ENCODE data around the gene FSTL4. TPM values are rescaled to one million over a fixed set of nuclear protein-coding genes. Genes with fewer than 3 reads are reported as not detected.

FSTL4 gene
- polyA plus RNA-seq, 3 donors from 2014 or later: not detected

DNA sequence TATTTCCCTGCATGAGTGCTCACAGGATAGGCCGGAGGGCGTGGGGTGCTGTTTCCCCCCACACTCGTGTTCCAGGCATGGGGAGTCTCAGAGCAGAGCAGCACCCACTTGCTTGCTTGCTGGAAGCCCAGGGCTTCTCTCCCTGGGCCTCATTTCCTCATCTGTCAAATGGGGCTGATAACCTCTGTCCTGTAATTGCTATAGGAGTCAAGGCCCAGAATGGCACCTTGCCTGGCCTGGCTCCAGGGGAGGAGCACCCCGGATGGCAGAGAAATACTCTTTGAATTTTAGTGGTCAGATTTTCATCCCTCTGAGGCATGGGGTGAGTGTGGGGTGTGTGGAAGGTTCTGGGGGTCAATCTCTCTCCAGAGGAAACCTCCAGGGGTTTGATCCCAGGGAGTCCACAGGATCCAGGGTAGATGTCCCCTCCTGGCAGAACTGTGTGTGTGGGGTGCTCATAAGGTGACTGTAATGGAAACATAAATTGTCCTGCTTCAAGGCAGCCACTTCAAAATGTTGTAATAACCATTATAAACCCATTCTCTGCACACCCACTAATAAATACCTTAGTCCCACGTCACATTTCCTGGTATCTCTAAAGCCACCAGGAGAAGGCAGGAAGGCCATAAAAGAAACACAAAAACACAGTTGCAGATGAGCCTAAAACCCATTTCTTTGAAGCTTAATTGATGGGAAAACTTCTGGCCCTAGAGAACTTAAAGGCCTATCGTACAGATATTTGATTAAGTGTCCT is 272.2 kb downstream of the FSTL4 start:
- H3K4me3 Mint-ChIP-seq: no peak overlapping the region
- no peak for DNase-seq
- H3K27ac Mint-ChIP-seq: no peak overlapping the region
- peaks cover 0 to 8% (median 3%) of the 10 kb centered on the region in 3 donors for H3K27me3 Mint-ChIP-seq (ENCODE audit: low read depth in 3 of 3)
- no peaks in the 10 kb centered on the region for H3K4me1 Mint-ChIP-seq
- no peaks in the 10 kb centered on the region for H3K36me3 Mint-ChIP-seq
- no peaks in the 10 kb centered on the region for H3K9me3 Mint-ChIP-seq

DNA sequence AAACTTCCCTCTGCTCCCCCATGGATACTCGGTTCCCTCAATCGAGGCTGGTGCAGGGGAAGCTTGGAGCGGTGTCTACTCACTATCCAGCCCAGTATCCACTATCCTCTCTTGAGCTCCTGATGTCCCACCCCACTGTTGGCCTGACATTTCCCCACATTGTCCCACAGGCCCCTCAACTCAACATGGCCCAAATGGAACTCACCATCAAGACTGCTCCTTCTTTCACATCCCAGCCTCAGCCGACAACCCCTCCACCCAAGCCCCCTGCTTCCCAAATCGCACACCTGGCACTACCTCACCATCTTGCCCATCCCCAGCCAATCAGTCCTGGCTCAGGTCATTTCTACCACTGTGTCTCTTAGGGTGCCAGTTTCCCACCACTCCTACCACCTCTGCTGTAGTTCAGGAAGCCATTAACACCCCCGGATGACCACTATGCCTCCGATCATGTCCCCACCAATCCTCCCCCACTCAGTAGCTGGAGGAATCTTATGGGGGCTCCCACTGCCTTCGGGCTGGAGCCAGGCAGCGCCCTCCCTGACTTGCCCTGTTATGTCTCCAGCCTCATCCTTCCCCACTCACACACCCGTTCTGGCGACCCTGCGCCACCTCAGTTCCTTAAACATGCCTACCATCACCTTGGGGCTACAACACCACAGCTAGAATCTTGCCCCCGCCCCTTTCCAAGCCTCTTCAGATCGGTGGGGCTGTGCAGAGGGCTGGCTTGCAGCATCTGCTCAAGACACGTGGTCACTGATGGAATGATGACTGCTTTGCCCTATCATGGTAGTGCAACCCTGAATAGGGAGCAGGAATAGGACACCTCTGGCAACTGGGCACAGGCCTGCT is 273.6 kb downstream of the FSTL4 start:
- Mint-ChIP-seq H3K27ac (no peak overlapping the region), H3K4me1 (no peaks in the 10 kb centered on the region)
- DNase-seq: no peak

DNA sequence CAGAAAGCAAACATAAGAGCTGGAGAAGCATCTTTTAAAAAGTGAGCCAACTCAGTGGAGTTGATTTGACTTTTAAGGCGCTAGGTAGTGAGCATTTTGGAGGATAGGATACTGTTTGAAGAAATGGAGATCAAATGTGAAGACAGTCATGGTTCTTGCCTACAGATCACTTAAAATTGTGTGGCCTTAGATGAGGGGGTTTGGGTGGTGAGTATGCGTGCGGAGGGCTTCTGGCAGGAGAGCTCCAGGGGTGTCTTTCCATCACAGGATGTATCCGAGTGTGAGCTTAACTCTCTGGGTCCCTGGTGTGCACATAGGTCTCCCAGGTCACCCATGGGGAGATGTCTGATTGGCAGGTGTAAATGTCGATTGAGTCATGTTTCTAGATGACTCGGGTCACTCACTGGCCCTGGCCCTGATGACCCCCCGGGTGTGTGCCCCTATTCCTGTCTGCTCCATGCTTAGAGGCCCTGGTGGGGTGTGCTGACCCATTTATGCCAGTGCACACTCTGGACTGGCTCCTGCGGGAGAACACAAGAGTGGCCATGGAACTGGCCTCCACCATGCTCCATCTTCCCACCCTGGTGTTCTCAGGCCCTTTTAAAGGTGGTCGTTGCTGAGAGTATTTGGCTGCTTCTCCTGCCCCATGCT is 274.4 kb downstream of the FSTL4 start:
- Mint-ChIP-seq H3K27ac (no peak overlapping the region), H3K9me3 (no peaks in the 10 kb centered on the region), H3K27me3 (ENCODE audit: low read depth in 3 of 3) (peaks cover 2 to 5% (median 4%) of the 10 kb centered on the region in 3 donors), H3K4me3 (no peak overlapping the region), H3K36me3 (no peaks in the 10 kb centered on the region), H3K4me1 (no peaks in the 10 kb centered on the region)
- DNase-seq: no peak

More for the DNA sequence above, 273.6 kb downstream of the FSTL4 start:
- Mint-ChIP-seq H3K9me3 (no peaks in the 10 kb centered on the region), H3K4me3 (no peak overlapping the region), H3K36me3 (no peaks in the 10 kb centered on the region), H3K27me3 (ENCODE audit: low read depth in 3 of 3) (peaks cover 2 to 4% (median 3%) of the 10 kb centered on the region in 3 donors)

DNA sequence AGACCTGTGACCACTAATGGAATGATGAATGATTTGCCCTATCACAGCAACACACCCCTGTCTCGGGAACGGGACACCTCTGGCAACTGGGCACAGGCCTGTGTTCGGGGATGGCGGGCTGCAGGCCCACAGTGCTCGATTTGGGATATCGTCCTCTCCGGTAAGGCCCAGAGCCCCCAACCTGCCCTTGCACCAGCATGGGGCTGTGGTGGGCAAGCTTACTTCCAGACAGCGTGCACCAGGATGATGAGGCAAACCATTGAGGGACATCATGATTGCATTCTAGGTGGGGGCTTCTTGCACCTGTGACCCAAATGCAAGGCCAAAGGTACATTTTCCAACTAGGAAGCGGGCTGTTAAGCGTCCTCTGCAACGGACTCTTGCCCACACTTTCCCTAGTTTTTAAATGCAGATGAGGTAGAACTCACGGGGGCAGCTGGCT is 275.4 kb downstream of the FSTL4 start:
- Mint-ChIP-seq H3K27ac (no peak overlapping the region), H3K9me3 (no peaks in the 10 kb centered on the region), H3K36me3 (no peaks in the 10 kb centered on the region), H3K4me1 (no peaks in the 10 kb centered on the region), H3K4me3 (no peak overlapping the region), H3K27me3 (ENCODE audit: low read depth in 3 of 3) (peaks cover 2 to 5% (median 4%) of the 10 kb centered on the region in 3 donors)
- no peak for DNase-seq

DNA sequence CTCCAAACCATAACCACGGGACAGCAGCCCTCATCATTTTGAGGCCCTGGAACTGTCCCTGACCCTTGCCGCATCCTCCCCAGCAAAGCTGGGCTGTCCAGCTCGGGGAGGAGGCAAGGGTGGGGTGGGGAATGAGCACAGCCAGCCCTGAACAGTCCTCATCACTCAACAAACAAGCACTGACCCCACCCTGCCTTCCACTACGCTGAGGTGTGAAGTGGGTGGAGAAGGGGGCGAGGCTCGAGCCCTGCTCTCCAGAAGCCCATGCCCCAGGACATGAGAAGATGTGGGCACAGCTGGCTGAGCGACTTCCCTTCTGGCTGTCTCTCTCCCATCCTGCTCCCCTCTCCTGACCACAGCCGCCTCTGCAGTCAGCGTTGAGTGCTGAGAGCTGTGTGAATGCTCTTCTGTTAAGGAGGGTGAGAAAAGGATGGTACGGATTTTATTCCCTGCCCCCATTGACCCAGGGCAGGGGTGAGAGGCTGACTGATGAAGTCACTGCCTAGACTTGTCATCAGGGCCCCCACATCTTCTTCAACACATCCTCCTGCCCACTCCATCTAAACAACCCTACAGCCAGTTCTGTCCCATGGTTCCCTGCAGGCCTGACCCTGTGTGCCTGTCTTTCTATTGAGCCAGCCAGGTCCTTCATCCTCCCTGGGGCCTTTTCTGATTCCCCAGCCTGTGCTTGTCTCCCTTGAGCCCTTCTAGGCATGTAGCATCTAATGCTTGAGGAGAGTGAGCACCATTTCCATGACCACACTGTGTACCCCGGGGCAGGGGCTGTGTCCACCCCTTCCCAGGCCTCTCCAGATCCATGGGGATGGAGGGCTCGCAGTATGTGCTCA is 276.0 kb downstream of the FSTL4 start:
- Mint-ChIP-seq H3K4me3 (no peak overlapping the region), H3K36me3 (no peaks in the 10 kb centered on the region), H3K4me1 (no peaks in the 10 kb centered on the region), H3K9me3 (no peaks in the 10 kb centered on the region), H3K27me3 (ENCODE audit: low read depth in 3 of 3) (peaks cover 2 to 4% (median 3%) of the 10 kb centered on the region in 3 donors), H3K27ac (no peak overlapping the region)
- DNase-seq: no peak

DNA sequence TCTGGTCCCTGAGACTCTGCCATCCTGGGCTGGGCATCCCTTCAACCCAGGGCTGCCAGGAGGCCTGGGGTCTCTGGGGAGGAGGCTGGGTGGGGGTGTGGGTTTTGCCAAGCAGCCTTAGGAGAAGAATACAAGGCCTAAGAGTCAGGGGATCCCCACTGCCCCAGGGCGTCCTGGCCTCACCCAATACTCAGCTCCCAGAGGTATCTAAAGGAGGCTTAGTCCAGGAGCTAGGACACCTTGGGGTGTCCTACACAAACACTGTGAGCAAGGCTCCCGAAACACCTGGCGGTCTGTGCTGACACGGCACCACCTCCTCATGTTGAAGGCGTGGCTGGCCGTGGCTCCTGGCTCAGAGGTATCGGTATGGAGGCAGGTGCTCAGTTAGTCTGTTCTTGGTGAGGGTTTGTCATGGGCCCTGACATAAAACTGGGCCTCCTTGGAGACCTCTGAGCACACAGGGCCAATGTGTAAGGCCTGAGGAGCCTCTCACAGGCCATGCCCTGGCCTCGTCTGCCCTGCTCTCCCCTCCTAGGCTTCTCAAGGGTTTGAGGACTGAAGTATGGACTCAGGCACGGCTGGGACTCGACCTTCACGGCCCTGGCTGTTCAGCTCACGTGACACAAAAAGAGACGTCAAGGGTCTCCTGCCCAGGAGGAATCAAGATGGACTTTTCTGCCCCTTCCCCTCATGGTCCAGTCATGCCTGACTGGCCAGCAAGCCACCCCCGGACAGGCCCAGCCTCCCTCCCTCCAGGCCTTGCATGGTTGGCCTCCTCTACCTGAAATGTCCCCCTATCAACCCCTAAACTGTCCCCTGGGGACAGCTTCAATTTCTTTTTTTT is 277.3 kb downstream of the FSTL4 start:
- H3K9me3 Mint-ChIP-seq: no peaks in the 10 kb centered on the region
- H3K27me3 Mint-ChIP-seq (ENCODE audit: low read depth in 3 of 3): peaks cover 2 to 4% (median 2%) of the 10 kb centered on the region in 3 donors
- H3K27ac Mint-ChIP-seq: no peak overlapping the region
- no peaks in the 10 kb centered on the region for H3K4me1 Mint-ChIP-seq
- no peak overlapping the region for H3K4me3 Mint-ChIP-seq
- no peaks in the 10 kb centered on the region for H3K36me3 Mint-ChIP-seq
- no peak for DNase-seq

DNA sequence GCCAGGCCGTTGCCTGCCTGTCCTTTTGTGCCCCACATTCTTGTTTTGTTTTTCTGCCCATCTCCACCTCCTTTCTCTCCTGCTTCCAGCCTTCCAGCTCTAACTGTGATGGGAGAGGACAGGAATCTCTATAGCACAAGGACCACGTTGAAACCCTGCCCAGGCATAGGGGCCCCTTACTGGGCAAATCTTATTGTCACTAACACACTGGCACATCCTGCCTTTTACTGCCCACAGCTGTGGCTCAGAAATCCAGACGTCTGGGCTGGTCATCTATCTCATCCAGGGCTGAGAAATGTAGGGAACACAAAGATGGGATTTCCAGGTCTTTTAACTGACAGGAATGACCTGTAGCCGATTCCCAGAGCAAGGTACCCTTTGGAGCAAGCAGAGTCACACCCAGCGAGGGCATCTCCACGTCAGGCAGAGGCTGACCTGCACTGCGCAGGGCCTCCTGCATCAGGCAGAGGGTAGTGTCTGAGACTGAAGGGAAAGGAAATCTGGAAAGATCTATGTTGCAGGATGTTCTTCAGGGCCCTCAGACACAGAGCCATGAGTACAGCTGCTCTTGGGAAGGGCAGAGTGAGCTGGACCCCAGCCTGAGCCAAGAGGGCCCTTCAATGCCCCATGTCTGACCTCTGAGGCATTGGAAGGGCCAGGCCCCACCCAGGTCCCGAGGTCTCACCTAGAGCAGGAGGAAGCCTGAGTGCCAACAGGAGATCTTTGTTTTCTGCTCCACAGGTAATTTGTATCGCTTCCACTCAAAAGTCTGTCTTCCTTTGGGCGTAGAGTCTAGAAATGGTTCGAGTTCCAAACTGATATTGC is 278.8 kb downstream of the FSTL4 start:
- Mint-ChIP-seq H3K36me3 (no peaks in the 10 kb centered on the region), H3K9me3 (no peaks in the 10 kb centered on the region), H3K27me3 (ENCODE audit: low read depth in 3 of 3) (peaks cover 2% of the 10 kb centered on the region in 3 donors), H3K4me1 (no peaks in the 10 kb centered on the region), H3K27ac (no peak overlapping the region), H3K4me3 (no peak overlapping the region)
- no peak for DNase-seq

DNA sequence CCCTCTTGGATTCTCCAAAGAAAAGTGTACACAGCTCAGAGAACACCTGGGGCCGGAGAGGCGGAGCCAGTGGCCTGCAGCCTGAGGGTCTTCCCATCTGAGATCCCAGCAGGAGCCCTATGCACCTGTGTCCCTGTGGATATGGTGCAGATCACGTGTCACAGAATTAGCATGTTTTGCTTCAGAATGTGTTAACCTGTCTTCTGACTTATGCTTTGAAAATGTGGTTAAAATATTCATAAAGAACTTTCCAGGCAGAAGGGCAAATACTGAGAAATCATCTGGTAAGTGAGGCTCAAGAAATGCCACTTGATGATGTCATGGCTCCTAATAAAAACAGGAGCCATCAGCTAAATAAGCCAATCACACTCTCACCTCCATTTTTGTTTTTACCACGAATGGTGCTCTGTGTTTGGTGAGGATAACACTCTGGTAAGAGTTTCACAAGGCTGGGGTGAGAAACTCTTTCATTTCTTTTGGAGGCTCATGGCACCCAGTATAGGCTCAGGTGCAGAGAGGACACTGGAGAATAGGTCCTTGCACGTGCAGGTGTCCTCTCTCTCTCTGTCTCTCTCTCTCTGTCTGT is 279.8 kb downstream of the FSTL4 start:
- H3K27me3 Mint-ChIP-seq (ENCODE audit: low read depth in 3 of 3): peaks cover 2% of the 10 kb centered on the region in 3 donors
- DNase-seq: no peak
- no peaks in the 10 kb centered on the region for H3K36me3 Mint-ChIP-seq
- no peaks in the 10 kb centered on the region for H3K9me3 Mint-ChIP-seq
- H3K27ac Mint-ChIP-seq: no peak overlapping the region
- no peaks in the 10 kb centered on the region for H3K4me1 Mint-ChIP-seq
- H3K4me3 Mint-ChIP-seq: no peak overlapping the region

DNA sequence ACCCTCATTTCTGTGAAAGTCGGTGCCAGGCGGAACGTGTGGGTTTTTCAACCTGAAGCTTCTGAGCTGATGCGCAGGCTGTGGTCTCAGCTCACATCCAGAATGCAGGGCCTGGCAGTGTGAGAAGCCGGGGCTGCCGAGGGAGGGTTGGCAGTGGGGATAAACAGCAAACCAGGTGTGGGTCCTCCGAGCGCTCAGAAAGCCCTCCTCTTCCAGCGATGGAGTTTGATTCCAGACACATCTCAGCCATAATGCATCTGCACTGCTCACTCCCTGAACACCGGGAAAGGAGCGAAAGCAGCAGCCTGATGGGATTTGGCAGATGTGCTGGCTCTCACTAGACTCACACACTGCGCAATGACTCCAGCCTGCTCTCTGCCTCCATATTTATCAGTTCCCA is 280.4 kb downstream of the FSTL4 start:
- Mint-ChIP-seq H3K9me3 (no peaks in the 10 kb centered on the region), H3K36me3 (no peaks in the 10 kb centered on the region), H3K27ac (no peak overlapping the region), H3K27me3 (ENCODE audit: low read depth in 3 of 3) (peaks cover 2% of the 10 kb centered on the region in 3 donors), H3K4me1 (no peaks in the 10 kb centered on the region), H3K4me3 (no peak overlapping the region)
- no peak for DNase-seq

- no peak overlapping the region for H3K4me3 Mint-ChIP-seq
- H3K27ac Mint-ChIP-seq: no peak overlapping the region
- H3K9me3 Mint-ChIP-seq: no peaks in the 10 kb centered on the region
- no peak for DNase-seq
- H3K27me3 Mint-ChIP-seq (ENCODE audit: low read depth in 3 of 3): peaks cover 2 to 4% (median 2%) of the 10 kb centered on the region in 3 donors
- no peaks in the 10 kb centered on the region for H3K36me3 Mint-ChIP-seq
- no peaks in the 10 kb centered on the region for H3K4me1 Mint-ChIP-seq
Observed at GRCh38 chr5:133330956-133331355, 281.4 kb downstream of the FSTL4 start.

GRCh38 chr5:133328800-133329199 is 283.5 kb downstream of the FSTL4 start:
- no peaks in the 10 kb centered on the region for H3K4me1 Mint-ChIP-seq
- no peaks in the 10 kb centered on the region for H3K9me3 Mint-ChIP-seq

DNA sequence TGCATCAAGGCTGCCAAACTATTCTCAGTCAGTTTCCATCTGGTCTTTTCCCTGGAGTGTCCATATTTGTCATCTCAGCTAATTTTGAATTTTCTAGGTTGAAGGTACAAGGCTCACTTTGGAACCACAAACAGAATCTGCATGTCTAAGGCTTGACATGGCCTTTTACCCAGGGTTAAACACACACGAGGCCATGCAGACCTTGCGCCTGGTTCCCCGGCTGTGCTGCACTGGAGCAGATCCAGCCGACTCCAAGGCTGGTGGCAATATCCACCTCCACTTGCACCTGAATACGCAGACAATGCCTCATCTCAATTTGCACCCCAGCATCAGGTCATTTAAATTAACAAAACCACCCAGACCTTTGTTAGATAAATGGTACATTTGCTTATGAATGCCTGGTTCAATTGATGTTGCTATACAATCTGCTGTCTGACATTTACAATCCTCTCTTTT is 284.4 kb downstream of the FSTL4 start:
- Mint-ChIP-seq H3K4me1 (no peaks in the 10 kb centered on the region), H3K27ac (no peak overlapping the region), H3K4me3 (no peak overlapping the region), H3K9me3 (no peaks in the 10 kb centered on the region), H3K36me3 (no peaks in the 10 kb centered on the region), H3K27me3 (ENCODE audit: low read depth in 3 of 3) (peaks cover 0 to 2% (median 0%) of the 10 kb centered on the region in 3 donors)
- no peak for DNase-seq

More at GRCh38 chr5:133328800-133329199, 283.5 kb downstream of the FSTL4 start:
- Mint-ChIP-seq H3K36me3 (no peaks in the 10 kb centered on the region), H3K27ac (no peak overlapping the region), H3K4me3 (no peak overlapping the region), H3K27me3 (ENCODE audit: low read depth in 3 of 3) (peaks cover 0 to 2% (median 2%) of the 10 kb centered on the region in 3 donors)
- DNase-seq: no peak
